Inflammatory macrophage treated with lipopolysaccharide for 4 hours (primary cell): ENCODE measurements around the gene FAM83G.

Experiments
- DNase-seq: peaks from one replicate; pipeline ENCODE4 v3.0.0-alpha.2; 2020

FAM83G gene

GRCh38 chr17:18987862-18988545 is 16.6 kb downstream of the FAM83G start:
- DNase-seq: no peak

- no peak for DNase-seq
Measured at GRCh38 chr17:18987230-18987610, 17.3 kb downstream of the FAM83G start.

GRCh38 chr17:18986541-18987229 is 17.9 kb downstream of the FAM83G start:
- DNase-seq: no peak

GRCh38 chr17:18985475-18985874 is 19.1 kb downstream of the FAM83G start:
- no peak for DNase-seq

- no peak for DNase-seq
Measured at GRCh38 chr17:18984273-18985114, 20.1 kb downstream of the FAM83G start.

- DNase-seq: peak; percentile 42
Measured at GRCh38 chr17:18981642-18982424, 22.7 kb downstream of the FAM83G start.

- no peak for DNase-seq
Measured at GRCh38 chr17:18981335-18981641, 23.3 kb downstream of the FAM83G start.

GRCh38 chr17:18980682-18981334 is 23.8 kb downstream of the FAM83G start:
- no peak for DNase-seq

GRCh38 chr17:18978655-18979054 is 25.9 kb downstream of the FAM83G start:
- DNase-seq: no peak

- no peak for DNase-seq
Measured at GRCh38 chr17:18978050-18978449, 26.5 kb downstream of the FAM83G start.

- no peak for DNase-seq
Measured at GRCh38 chr17:18977646-18978045, 26.9 kb downstream of the FAM83G start.

GRCh38 chr17:18977021-18977420 is 27.5 kb downstream of the FAM83G start:
- DNase-seq: no peak

GRCh38 chr17:18976201-18976600 is 28.4 kb downstream of the FAM83G start:
- DNase-seq: no peak

GRCh38 chr17:18975597-18975996 is 29.0 kb downstream of the FAM83G start:
- no peak for DNase-seq

- no peak for DNase-seq
Measured at GRCh38 chr17:18974407-18975149, 30.0 kb downstream of the FAM83G start.

- DNase-seq: no peak
Measured at GRCh38 chr17:18971801-18972200, 32.8 kb downstream of the FAM83G start.

- no peak for DNase-seq
Measured at GRCh38 chr17:18970582-18971480, 33.7 kb downstream of the FAM83G start.

- peak; percentile 11 for DNase-seq
Measured at GRCh38 chr17:18968945-18969887, 35.3 kb downstream of the FAM83G start.

- no peak for DNase-seq
Measured at GRCh38 chr17:18968345-18968744, 36.2 kb downstream of the FAM83G start.

GRCh38 chr17:18967916-18968315 is 36.6 kb downstream of the FAM83G start:
- no peak for DNase-seq
